Astrocyte of the spinal cord (primary cell): Measurements from ENCODE around the gene SPATA1.

Experiments
- DNase-seq: peaks from one replicate; pipeline ENCODE4 v3.0.0; 2011; ENCODE audit warnings: low read depth, low spot score
- H3K4me3 ChIP-seq: 2 replicates; pipeline ENCODE4 v1.5.1; 2011; ENCODE audit warnings: low read depth, mild to moderate bottlenecking, low read length, moderate library complexity
- in situ Hi-C: cut with HindIII; loops from 2 replicates; pipeline ENCODE4 v1.10.0; 2017; ENCODE audit warnings: low sequenced_read_pairs
- TF ChIP-seq, protein P1 (sequence below): IDR thresholded peaks from 2 replicates; pipeline ENCODE4 v1.5.1; 2012; ENCODE audit warnings: low read depth, mild to moderate bottlenecking, low read length, inconsistent platforms

SPATA1 gene

DNA sequence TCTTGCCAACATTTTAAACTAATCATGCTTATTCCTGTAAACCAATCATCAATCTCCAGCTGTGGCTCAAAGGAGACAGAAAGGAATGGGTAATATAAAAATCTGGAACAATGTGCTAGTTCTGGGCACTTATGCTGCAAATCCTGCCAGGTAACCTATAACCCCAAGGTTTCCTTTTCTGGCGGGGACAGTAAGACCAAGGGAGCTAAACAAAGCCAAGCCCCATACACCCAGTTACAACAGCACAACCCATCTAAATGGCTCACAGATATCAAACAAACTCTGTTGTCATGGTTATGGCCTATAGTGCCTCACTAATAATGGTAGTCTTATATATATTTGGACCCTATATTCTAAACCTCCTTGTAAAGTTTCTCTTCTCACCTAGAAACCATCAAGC, 104.9 kb downstream of the SPATA1 start:
- in situ Hi-C loops, result no loop called here
- H3K4me3 ChIP-seq, result no peak overlapping the region
- TF ChIP-seq, protein P1, sequence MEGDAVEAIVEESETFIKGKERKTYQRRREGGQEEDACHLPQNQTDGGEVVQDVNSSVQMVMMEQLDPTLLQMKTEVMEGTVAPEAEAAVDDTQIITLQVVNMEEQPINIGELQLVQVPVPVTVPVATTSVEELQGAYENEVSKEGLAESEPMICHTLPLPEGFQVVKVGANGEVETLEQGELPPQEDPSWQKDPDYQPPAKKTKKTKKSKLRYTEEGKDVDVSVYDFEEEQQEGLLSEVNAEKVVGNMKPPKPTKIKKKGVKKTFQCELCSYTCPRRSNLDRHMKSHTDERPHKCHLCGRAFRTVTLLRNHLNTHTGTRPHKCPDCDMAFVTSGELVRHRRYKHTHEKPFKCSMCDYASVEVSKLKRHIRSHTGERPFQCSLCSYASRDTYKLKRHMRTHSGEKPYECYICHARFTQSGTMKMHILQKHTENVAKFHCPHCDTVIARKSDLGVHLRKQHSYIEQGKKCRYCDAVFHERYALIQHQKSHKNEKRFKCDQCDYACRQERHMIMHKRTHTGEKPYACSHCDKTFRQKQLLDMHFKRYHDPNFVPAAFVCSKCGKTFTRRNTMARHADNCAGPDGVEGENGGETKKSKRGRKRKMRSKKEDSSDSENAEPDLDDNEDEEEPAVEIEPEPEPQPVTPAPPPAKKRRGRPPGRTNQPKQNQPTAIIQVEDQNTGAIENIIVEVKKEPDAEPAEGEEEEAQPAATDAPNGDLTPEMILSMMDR, result no peak
- no peak for DNase-seq

DNA sequence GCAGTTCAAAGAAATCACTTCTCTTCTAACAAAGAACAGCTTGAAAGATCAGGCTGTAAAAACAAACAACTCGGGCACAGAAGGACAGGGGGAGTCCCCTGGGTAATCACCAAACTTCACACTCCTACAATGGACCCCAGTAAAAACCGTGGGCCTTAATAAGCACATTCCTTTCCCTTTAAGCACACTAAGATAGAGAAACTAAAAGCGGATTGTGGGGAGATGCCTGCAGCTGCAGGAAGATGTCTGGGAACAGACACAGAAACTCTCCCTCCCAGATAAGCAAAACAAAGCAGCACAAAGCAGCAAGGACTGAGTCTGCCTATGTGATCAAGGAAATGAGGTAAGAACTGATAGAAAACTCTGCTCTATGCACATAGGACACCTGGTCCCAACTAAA, 105.6 kb downstream of the SPATA1 start:
- TF ChIP-seq, protein P1, result no peak
- DNase-seq, result peak; percentile 74
- H3K4me3 ChIP-seq, result no peak overlapping the region
- in situ Hi-C loops, result no loop called here

DNA sequence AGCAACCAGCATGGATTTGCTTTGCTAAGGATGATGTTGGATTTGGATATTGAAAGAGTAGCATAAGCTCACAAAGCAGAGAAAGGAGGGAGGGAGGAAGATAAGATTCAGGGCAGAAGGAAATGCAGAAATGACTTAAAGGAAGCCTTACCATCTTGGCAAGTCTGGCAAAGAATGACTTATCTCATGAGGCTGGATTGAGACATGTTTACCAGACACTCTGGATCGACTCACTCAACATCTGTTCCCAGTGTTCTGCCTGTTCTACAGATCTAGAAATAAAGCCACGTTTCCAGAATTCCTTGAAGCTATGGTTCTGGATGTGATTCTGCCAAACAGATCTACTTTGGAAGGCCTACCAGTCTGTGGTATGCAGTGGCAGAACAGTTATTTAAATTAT, 106.8 kb downstream of the SPATA1 start:
- no peak overlapping the region for H3K4me3 ChIP-seq
- TF ChIP-seq, protein P1, result no peak
- in situ Hi-C loops, result no loop called here
- no peak for DNase-seq

DNA sequence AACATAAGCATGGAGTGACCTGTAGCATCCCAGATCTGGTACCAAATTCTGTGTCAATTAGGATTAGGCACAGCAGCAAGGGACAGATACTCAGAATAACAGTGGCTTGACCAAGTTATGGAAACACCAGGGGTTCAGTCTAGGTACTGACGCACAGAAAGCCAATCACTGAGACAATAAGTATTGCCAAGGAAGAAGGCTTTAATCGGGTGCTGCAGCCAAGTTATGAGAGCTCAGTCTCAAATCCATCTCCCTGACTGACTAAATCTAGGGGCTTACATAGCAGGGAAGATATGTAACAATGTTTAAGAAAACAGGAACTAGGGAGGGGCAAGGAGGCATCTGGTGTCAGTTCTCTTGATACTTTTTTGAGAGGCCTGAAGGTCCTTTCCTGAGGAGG, 107.7 kb downstream of the SPATA1 start:
- DNase-seq, result no peak
- TF ChIP-seq, protein P1, result no peak
- no peak overlapping the region for H3K4me3 ChIP-seq
- in situ Hi-C loops, result no loop called here

DNA sequence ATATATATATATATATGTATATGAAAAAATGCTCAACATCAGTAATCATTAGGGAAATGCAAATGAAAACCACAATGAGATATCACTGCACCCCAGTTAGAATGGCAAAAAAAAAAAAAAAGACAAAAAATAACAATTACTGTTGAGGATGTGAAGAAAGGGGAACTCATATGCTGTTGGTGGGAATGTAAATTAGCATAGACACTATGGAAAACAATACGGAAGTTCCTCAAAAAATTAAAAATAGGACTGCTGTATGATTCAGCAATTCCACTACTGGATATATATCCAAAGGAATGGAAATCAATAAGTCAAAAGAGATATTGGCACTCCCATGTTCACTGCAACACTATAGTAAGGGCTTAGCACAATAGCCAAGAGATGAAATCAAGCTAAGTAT, 109.6 kb downstream of the SPATA1 start:
- TF ChIP-seq, protein P1, result no peak
- DNase-seq, result no peak
- no peak overlapping the region for H3K4me3 ChIP-seq
- in situ Hi-C loops, result no loop called here
